Posterior cingulate gyrus (tissue), 11 donors: Measurements from ENCODE around the gene ATP5PD.
A peak's percentile ranks its signal among the peaks of the same experiment; 100 is the strongest.
"Not testable (repeated sequence)": the region's sequence is repeated elsewhere in the genome, so short reads cannot be mapped to it uniquely, and the experiment has no call there.

Source experiments
- DNase-seq, 10 donors: peaks; one replicate each; pipeline versions ENCODE4 v3.0.0 to v3.0.0-alpha.2; 2020 to 2021; ENCODE audit warnings: mixed read lengths in 3 of 10
- intact Hi-C: fragments of 100-400 bp; cut with DNase I; formaldehyde crosslinking; loops from one replicate; pipeline ENCODE4 v1.15.1; 2023

Gene ATP5PD

DNA sequence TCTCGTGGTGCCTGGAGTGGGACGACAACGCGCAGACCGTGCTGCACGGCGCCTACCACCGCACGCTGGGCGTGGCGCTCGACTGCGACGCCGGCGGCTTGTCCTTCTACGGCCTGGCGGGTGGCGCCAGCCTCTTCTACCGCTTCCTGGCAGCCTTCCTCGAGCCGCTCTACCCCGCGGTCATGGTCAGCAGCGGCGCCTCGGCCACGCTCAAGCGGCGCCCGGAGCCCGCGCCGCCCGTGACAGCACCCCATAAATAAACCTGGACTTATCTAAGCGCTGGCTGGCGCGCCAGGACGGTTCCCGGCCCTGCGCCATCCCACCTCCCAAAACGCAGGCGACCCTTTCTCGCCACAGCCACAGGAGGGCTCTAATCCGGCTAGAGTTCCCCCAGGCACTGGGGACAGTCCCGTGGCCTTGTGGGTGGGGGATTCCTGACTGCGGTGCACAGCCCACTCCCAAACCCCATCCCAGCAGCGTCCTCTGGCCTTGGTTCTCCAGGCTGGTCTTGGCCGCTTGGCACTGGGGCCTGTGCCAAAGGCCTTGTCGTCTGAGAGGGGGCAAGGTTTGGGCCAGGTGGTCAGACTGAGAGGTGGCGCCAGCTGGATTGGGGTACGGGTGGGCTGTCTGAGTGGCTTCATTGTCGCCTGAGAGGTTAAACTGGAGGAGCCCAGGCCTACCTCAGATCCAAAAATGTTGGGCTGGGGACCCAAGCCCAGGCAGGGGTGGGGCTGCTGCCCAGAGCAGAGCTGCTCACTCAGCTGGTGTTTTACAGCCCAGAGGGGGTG is 30.9 kb upstream of the ATP5PD start:
- peak; percentile 31 to 95 (median 64) for DNase-seq
- intact Hi-C loops: no loop called here

DNA sequence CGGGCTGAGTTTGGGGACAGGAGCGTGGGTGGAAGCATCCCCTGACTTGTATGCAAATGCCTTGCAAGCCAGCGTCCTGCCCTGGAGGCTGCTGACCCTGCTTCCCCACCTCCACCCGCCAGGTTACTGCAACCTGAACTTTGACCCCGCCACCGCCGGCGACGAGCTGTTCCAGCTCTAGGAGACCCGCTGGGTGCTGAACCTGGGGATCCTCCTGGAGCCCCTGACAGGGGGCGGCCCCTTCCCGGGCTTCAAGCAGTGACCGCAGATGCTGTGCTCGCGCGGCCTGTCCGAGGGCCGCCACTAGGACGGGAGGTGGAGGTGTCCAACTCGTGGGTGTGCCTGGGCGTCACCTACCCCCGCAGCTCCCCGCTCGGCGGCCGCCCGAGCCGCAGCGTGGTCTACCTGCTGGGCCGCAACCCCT is 30.3 kb upstream of the ATP5PD start:
- intact Hi-C loops: no loop called here
- DNase-seq: no peak

DNA sequence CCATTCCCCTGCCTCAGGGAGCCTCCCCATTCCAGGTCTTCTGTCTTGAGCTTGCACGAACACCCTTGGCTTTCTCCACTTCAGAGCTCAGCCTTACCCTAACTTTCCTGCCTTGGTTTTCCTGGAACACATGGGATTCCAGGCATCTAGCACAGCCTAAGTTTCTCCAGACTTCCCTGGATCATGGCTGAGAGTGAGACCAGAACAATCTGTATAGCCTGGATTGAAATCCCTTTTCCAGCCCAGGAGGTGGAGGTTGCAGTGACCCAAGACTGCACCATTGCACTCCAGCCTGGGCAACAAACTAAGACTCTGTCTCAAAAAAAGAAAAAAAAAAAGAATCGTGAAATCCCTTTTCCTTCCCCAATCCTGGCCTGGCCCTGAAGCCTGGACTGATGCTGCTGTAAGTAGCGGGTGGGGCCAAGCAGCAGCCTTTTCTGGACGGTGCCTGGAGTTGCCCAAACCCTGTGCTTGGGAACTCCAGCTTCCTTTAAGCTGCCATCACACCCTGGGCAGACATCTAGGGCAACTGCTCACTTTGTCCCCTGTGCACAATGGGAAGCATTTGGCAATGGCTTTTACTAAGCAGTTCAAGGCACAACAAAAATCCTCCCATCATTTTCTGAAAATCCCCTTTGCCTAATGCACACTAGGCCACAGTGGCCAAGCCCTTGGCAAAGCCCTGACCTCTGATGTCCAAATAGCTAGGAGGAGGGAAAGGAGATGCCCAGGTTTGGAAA is 29.0 kb upstream of the ATP5PD start:
- DNase-seq: no peak
- intact Hi-C loops: no loop called here

DNA sequence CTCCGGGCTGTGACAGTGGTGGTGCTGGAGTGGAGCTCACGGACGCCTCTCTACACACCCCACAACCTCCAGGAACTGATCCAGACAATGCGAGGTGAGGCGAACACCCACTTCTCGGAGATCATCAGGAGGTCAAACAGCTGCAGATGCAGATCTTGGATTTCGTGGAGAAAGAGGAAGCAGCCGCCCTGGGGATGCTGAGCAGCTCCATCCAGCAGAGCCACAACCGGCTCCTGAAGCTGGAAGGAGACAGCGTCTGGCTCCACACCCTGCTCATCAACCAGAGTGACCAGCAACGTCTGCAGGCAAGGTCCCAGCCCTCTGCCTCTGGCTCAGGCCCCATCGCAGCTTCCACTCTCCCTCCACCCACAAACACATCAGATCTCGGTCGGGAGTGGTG is 27.8 kb upstream of the ATP5PD start:
- DNase-seq: peak in 1 of 10 donors; percentile 68
- intact Hi-C loops: no loop called here

DNA sequence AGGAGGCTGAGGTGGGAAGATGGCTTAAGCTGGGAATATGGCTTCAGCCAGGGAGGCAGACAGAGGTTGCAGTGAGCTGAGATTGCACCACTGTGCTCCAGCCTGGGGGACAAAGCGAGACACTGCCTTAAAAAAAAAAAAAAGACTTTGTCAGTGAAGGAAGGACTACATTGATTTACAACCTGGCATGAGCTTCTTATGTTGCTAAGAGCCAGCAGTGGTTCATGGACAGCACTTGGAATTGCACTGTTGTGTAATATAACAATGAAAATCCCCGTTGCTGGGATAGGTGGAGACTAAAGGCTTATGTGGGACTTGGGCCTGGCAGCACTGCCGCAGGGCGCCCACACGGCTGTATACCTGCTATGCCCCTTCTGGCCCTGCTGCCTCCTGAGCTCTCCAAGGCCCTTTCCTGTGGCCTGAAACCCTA is 26.9 kb upstream of the ATP5PD start:
- intact Hi-C loops: no loop called here
- DNase-seq: peak in 1 of 10 donors; percentile 10

DNA sequence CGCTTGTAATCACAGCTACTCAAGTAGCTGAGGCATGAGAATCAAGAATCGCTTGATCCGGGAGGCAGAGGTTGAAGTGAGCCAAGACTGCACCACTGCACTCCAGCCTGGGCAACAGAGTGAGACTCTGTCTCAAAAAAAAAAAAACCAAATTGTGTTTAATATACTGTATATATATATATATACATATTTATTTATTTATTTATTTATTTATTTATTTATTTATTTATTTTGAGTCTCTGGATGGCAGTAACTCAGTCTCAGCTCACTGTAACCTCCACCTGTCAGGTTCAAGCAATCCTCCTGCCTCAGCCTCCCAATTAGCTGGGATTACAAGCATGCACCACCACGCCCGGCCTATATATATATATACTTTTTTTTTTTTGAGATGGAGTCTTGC is 26.1 kb upstream of the ATP5PD start:
- intact Hi-C loops, DNase-seq: not testable (repeated sequence)

DNA sequence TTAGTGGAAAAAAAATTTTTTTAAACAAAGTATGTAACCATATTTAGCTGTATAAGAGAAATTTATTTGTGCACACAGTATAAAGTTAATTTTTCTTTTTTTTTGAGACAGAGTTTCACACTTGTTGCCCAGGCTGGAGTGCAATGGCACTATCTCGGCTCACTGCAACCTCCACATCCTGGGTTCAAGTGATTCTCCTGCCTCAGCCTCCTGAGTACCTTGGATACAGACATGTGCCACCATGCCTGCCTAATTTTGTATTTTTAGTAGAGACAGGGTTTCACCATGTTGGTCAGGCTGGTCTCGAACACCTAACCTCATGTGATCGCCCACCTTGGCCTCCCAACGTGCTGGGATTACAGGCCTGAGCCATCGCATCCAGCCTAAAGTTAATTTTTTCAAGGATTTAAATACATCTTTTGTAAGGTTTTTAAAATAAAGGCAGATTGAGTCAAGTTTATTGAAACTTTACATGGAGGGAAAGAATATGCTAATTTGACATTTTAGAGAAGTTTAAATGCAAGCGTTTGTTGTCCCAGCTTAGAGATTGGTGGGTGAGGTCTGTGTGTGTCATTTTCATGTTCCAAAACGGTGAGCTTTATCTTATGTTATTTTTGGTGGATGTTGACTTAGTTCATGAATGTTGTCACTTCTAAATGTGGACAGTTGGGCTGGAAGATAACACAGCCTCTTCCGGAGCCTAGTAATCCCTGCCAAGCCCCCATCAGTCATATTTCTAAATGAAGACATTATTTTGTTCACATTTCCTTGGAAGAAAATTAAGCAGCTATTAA is 24.9 kb upstream of the ATP5PD start:
- intact Hi-C loops: not testable (repeated sequence)
- peak in 2 of 10 donors; percentile 7 to 14 for DNase-seq

DNA sequence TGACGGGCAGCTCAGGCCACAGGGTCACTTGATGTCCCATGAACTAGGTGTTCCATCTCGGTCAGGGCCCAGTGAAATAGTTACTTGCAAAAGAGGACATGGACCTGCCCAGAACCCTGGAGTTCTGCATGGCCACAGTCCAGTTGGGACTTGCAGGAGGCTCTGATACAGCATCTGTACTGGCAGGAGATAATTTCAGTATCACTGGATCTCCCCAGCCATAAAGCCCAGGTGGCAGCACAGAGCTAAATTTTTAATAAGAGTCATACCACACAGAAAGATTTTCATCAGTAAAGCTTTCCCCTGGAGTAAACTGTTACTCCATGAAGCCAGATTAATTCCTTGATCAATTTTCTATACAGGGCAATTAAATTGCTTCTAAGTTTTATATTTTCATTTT is 23.0 kb upstream of the ATP5PD start:
- intact Hi-C loops: no loop called here
- DNase-seq: peak in 3 of 10 donors; percentile 36 to 50 (median 49)

DNA sequence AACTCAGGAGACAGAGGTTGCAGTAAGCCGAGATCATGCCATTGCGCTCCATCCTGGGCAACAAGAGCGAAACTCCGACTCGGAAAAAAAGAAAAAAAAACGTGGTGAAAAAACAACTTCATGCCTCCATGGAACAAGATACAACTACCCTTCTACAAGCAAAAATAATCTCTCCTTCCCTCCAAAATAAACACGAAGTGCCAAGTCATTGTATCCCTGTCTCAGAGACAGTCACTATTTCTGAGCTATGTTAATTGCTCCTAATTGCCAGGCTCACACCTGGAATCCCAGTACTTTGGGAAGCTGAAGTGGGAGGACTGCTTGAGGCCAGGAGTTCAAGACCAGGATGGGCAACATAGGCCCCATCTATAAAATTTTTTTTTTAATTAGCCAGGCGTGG is 22.0 kb upstream of the ATP5PD start:
- DNase-seq: peak in 1 of 10 donors; percentile 8
- intact Hi-C loops: no loop called here

DNA sequence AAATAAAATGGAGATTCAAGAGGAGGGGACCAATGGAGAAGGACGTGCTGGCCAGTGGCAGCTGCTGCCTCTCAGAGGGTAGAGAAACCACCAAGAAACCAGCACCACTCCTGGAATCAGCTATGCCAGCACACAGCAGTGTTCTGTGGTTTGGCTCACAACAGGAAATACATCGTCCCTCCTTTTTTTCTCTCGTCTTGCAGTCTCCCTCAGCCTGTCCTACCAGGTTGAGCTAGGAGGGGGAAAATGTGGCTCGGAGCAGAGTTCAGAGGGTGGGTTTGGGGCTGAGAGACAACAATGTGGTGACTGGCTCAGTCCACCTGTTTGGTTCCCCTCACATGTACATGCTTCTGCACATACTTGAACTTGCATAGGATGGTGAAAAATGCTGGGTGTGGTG is 21.1 kb upstream of the ATP5PD start:
- peak in 3 of 10 donors; percentile 4 to 25 (median 8) for DNase-seq
- intact Hi-C loops: no loop called here

DNA sequence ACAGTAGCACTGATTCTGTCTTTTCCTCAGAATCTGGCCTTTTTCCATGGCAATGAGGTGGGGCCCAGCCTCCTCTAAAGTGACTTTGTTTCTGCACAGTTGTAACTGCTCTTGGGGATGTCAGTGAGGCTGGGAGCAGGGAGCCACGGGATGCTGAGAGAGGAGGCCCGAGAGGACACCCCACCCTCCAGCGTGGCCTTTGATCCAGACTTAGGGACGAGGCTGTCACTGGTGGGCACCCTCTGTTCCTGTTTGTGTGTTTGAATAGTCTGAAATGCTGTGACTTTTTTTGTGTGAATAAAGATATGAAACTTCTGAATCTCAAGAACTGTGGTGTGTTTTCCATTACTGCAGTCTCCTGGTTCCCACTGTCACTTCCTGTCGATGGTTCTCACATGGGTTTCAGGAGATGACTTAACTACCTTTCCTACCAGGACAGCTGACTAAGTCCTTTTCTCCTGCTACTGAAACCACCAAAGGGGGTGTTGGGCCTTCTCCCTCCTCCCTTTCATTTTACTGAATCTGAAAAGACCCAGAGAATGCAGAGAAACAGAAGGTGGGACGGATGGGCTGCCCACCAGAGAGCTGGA is 18.9 kb upstream of the ATP5PD start:
- intact Hi-C loops: no loop called here
- peak in 2 of 10 donors; percentile 8 to 63 for DNase-seq

DNA sequence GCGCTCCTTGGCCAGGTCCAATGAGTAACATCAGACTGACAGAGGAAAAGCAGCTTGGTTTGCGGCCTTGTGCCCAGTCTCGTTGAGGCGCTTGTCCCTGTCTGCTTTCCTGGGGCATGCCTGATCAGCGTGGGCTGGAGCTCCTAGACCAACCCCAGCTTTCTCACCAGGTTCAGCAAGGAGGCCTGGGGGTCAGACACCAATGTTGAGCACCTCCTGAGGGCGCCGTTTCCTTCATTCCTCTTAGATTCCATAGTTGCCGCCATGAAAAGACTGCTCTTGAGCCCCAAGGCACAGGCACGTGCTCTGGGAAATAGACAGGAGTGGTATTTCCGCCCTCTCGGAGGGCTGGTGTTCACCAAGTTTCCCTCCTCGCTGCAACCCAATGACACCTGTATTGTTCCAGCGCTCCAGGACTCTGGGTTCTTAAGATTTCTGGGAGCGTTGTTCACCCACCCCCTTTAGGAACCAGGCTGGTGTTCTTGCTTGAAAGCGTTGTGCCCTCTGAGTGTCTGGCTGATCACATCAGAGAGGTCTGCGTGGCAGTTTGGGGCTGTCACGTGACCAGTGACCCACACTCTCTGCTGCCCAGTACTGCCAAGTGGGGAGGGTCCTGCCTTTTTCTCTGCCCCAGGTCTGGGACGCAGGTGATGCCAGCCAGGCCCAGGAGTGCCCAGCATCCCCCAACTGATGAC is 18.2 kb upstream of the ATP5PD start:
- peak in 2 of 10 donors; percentile 30 to 44 for DNase-seq
- intact Hi-C loops: loop anchor here (5.0 kb wide), 2 partner anchors 42 to 142 kb away; partner anchors contain the start of genes ARMC7 and NUP85

DNA sequence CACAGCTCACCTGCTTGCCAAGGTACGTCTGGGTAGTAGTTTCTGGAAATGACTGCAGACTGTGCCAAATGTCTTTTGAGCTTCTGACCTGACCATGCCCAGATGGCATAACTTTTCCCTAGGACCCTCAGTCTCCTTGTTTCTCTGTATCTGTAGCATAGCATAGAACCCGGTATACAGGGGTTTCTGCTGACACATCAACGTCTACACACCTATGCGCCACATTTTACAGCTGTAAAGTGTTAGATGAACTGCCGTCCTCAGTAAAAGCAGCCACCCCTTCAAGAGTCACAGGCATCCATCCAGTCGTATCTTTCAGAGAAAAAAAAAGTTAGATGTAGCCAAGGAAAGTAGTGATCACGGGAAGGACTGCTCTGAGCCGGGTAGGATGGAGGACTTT is 17.7 kb upstream of the ATP5PD start:
- intact Hi-C loops: loop anchor here (5.0 kb wide), 2 partner anchors 43 to 143 kb away; partner anchors contain the start of genes ARMC7 and NUP85

DNA sequence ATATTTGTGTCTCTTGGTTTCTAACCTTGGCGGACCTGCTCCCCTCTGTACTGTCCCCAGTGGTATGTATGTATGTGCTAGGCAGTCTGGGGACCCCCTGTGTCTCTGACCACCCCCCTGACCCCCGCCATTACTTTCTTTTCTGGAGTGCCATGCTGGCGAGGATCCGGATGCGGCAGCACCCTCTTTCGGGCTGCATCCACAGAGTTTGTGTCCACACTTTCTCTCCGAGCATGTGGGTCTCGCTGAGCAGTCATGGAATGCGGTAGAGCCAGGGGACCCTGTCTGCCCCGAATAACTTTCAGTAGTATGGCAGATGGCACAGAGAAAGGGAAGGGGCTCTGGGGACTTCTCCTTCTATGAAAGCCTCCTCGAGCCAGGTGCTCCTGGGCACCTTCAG is 17.3 kb upstream of the ATP5PD start:
- peak in 2 of 10 donors; percentile 17 to 79 for DNase-seq
- intact Hi-C loops: loop anchor here (5.0 kb wide), 2 partner anchors 43 to 143 kb away; partner anchors contain the start of genes ARMC7 and NUP85

More for the DNA sequence above, 17.7 kb upstream of the ATP5PD start:
- DNase-seq: no peak

DNA sequence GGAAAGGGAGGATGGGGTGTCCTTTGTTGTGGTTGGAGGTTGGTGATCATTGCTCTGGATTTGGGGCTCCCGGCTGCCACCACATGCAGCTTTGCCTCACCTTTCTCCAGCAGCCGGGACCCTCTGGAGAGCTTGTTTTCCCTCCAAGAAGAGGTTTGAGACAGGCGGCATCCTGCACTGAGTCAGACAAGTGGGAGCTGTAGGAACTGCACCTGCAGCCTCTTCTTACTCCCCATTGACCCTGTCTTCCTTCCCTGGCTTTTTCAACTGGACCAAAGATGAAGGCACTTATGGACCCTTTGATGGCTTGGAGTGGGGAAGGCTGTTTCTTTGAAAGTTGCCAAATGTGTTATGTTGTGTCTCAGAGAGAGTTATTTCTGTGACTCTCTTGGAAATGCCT is 16.9 kb upstream of the ATP5PD start:
- intact Hi-C loops: loop anchor here (5.0 kb wide), 2 partner anchors 44 to 144 kb away; partner anchors contain the start of genes ARMC7 and NUP85

DNA sequence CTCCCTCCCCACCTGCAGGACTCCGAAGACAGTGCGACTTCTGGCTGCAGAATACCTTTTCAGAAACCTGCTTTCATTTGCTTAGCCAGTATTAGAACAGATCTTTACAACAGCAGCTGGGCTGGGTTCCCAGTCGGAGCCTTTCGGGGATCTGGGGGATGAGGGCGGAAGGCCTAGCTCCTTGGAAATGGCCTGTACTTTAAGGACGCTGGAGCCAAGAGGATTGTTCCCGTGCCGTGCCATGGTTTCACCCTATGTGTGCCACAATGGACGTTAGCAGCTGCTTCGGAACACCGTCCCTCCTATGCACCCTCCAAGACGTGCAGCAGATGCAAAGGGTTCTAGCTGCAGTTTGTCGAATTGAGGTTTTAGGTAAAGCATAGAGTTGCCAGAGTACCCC is 16.4 kb upstream of the ATP5PD start:
- intact Hi-C loops: loop anchor here (5.0 kb wide), 2 partner anchors 44 to 144 kb away; partner anchors contain the start of genes ARMC7 and NUP85

More for the DNA sequence above, 16.9 kb upstream of the ATP5PD start:
- DNase-seq: peak in 1 of 10 donors; percentile 2

DNA sequence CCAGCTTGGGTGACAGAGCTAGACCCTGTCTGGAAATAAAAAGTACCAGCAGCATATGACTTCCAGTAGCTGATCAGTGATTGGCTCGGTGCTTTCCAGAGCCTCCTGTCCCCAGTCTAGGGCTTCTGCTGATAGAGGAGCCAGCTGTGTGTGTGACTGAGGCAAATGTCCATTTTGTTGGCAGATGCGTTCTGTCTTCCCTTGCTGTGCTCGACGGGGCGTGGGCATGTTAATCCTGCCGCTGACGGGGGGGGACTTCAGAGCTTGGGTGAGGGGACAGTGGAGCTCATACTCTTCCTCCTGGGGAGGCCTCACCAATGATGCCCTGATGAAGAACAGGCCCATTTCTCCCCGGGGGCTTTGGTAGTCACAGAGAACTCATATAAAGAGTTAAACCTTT is 14.8 kb upstream of the ATP5PD start:
- intact Hi-C loops: loop anchor here (5.0 kb wide), 2 partner anchors 46 to 146 kb away; partner anchors contain the start of genes ARMC7 and NUP85
- peak in 1 of 10 donors; percentile 1 for DNase-seq

More for the DNA sequence above, 16.4 kb upstream of the ATP5PD start:
- DNase-seq: peak in 1 of 10 donors; percentile 56

DNA sequence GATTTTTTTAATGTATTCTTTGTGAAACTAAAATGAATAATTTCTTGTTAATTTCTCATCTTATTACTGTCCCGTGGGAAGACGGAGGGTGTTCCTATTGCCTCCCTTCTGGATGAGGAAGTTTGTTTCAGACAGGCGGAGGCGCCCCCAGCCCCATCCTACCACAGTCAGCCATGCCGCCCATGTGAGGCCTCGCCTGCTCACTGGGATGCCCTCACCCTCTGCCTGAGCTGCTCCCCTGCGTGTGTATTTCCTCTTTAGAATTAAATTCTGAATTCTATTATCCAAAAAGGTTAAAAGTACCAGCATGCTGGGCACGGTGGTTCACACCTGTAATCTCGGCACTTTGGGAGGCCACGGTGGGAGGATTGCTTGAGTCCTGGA is 14.3 kb upstream of the ATP5PD start:
- intact Hi-C loops: loop anchor here (5.0 kb wide), 2 partner anchors 46 to 146 kb away; partner anchors contain the start of genes ARMC7 and NUP85
- peak in 1 of 10 donors; percentile 33 for DNase-seq
